Measurements from ENCODE around the gene PABPN1L.
"Not testable (repeated sequence)": the region's sequence is repeated elsewhere in the genome, so short reads cannot be mapped to it uniquely, and the experiment has no call there.

Gene PABPN1L

DNA sequence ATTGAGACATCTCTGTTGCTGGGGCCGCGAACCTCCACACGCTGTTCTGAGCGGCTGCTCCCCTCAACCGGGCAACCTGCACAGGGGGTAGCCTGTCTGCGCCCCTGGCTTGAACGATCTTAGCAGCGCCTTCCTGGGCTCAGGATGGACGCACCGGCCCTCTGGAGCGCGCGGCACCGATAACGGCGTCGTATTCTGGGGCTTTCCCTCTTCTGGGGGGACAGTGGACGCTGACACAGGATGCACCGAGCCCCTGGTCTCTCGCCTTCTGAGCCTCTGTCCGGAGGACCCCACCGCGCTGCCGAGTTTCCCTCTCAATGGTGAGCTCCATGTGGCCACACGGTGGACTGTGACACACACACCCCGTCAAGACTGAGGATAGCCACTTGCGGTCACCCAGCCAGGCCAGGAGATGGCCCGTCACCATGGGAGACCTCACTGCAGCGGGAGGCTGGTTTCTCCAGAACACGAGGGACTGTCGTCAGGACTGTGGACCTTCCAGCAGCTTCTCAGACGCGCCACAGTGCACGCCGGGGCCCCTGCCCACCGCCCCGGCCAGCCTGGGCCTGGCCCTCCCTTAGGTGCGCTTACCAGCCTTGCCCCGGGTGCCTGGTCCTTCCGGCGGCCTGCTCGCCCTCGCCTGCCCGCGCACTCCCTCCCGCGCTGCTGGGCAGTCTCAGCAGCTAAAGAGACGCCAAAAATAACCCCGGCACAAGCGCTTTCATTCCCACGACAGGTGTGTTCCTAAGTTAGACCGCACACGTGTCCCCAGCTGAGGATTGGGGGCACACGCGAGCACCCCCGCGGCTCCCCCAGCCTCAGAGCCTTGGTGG lies 30.0 kb upstream of the PABPN1L start:
- no peaks in the 10 kb centered on the region for H3K27me3 Mint-ChIP-seq
- H3K27ac Mint-ChIP-seq (ENCODE audit: low read depth), result no peak overlapping the region
- no peaks in the 10 kb centered on the region for H3K9me3 Mint-ChIP-seq
- no peaks in the 10 kb centered on the region for H3K4me1 Mint-ChIP-seq
- no peak for ATAC-seq (replicated peaks; ENCODE audit: extremely low read depth, poor library complexity, severe bottlenecking)
- H3K4me3 Mint-ChIP-seq, result no peak overlapping the region
- DNase-seq (ENCODE audit: low spot score in 2 of 2), result no peak
- H3K36me3 Mint-ChIP-seq (ENCODE audit: insufficient read depth), result peaks cover 3% of the 10 kb centered on the region

DNA sequence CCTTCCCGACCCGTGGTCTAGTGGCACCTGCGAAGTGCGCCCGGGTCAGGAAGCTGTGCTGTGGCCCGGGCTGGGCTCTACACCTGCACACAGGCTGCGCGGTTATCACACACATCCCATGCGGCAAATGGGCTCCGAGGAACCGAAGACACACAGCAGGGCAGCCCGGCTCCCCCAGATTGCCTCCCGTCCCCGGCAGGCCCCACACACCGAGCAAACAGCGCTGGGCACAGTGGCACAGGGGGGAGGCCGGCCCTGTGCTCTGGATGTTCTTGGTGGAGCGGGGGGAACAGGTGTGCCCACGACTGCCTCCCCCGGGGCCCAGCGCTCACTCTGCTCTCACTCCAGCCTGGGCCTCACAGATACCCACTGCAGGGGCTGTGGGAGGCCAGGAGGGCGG lies 28.9 kb upstream of the PABPN1L start:
- no peak for ATAC-seq (replicated peaks; ENCODE audit: extremely low read depth, poor library complexity, severe bottlenecking)
- H3K27ac Mint-ChIP-seq (ENCODE audit: low read depth), result no peak overlapping the region
- H3K36me3 Mint-ChIP-seq (ENCODE audit: insufficient read depth), result peaks cover 2% of the 10 kb centered on the region

DNA sequence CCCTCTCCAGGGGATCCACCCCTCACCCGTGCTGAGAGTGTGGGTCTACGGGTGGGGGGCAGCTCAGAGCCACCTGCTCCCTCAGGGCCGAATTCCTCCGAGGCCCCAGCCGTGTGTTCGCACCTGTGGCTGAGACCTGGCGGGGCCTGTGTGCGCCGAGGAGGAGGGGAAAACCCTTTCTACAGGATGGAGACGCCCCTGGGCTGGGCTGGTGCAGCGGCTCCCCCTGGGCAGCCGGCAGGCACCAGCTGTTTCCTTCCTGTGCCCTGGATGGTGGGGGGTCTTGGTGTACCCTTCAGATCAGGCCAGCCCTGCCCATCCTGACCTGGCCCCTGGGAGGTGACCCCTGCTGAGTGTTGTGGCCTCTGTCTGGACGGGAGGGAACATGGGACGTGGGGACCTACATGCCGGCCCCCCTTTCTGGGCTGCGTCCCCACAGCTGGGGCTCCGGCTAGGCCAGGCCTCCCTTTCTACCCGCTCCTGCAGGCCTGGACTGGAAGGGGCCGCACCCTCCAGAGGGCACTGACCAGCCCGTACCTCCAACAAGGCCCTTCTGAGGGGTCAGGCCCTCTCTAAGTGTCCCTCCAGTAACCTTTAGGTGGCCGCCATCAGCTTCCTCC lies 28.3 kb upstream of the PABPN1L start:
- Mint-ChIP-seq H3K4me1 (no peaks in the 10 kb centered on the region), H3K27me3 (no peaks in the 10 kb centered on the region), H3K4me3 (no peak overlapping the region), H3K36me3 (ENCODE audit: insufficient read depth) (peaks cover 2% of the 10 kb centered on the region), H3K9me3 (no peaks in the 10 kb centered on the region), H3K27ac (ENCODE audit: low read depth) (no peak overlapping the region)
- DNase-seq (ENCODE audit: low spot score in 2 of 2) (no peak), ATAC-seq (replicated peaks; ENCODE audit: extremely low read depth, poor library complexity, severe bottlenecking) (no peak)

More for the DNA sequence above, 28.9 kb upstream of the PABPN1L start:
- Mint-ChIP-seq H3K9me3 (no peaks in the 10 kb centered on the region), H3K4me1 (no peaks in the 10 kb centered on the region), H3K4me3 (no peak overlapping the region), H3K27me3 (no peaks in the 10 kb centered on the region)
- DNase-seq (ENCODE audit: low spot score in 2 of 2), result no peak

DNA sequence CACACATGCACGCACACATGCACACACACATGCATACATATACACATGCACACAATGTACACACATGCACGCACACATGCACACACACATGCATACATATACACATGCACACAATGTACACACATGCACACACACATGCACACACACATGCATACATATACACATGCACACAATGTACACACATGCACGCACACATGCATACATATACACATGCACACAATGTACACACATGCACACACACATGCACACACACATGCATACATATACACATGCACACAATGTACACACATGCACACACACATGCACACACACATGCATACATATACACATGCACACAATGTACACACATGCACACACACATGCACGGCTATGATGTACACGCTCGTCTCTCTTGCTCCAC lies 27.8 kb upstream of the PABPN1L start:
- not testable (repeated sequence) for H3K4me3 Mint-ChIP-seq; ATAC-seq (replicated peaks; ENCODE audit: extremely low read depth, poor library complexity, severe bottlenecking); H3K27me3 Mint-ChIP-seq; H3K27ac Mint-ChIP-seq (ENCODE audit: low read depth); DNase-seq (ENCODE audit: low spot score in 2 of 2); H3K36me3 Mint-ChIP-seq (ENCODE audit: insufficient read depth); H3K9me3 Mint-ChIP-seq; H3K4me1 Mint-ChIP-seq

DNA sequence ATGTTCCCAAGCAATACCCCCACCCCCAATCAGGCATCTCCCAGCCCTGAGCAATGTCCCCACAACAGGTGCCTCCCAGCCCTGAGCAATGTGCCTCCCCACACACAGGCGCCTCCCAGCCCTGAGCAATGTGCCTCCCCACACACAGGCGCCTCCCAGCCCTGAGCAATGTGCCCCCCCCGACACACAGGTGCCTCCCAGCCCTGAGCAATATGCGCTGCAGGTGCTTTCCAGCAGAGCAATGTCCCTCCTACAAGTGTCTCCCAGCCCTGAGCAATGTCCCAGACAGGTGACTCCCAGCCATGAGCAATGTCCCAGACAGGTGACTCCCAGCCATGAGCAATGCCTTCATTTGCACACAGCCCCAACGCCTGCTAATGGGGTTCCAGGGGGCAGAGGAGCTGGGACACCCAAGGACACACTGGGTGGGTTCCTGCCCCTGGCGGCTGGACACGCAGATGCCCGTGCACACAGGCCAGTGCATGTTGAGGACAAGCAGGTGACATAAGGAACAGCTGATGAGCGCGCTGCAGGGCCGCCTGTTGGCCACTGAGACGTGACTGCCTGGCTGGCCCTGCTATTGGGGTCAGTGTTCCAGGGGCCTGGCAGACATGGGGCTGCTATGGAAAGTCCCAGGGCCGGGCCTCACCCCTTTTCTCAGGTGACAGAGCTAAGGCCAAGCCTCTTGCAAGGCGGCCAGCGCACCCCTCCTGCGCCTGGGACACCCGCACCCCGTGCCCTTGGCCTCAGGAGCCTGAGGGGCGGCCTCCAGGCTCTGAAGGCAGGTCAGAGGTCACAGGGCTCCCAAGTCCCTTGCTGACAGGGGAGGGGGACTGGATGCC lies 26.9 kb upstream of the PABPN1L start:
- peaks cover 2% of the 10 kb centered on the region for H3K36me3 Mint-ChIP-seq (ENCODE audit: insufficient read depth)

DNA sequence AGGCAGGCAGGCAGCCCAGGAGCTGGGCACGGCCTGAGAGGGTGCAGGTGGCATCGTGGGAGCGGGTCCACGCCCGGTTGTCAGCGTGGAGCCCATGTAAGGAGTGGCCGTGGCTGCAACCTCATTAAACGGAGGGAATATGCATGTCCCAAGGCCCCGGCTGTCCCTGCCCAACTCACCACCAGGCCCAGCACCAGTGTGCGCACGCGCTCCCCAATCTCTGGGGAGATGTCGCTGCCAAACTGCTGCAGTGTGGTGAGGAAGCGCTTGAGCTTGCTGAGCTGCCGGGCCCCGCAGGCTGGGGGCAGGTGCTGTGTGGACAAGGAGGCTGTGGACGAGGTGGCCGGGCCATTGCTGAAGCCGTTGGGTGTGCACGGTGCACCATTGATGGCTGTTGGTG lies 25.6 kb upstream of the PABPN1L start:
- ATAC-seq (replicated peaks; ENCODE audit: extremely low read depth, poor library complexity, severe bottlenecking), result no peak
- H3K9me3 Mint-ChIP-seq, result no peaks in the 10 kb centered on the region
- no peak overlapping the region for H3K27ac Mint-ChIP-seq (ENCODE audit: low read depth)
- H3K27me3 Mint-ChIP-seq, result no peaks in the 10 kb centered on the region
- H3K36me3 Mint-ChIP-seq (ENCODE audit: insufficient read depth), result peaks cover 2% of the 10 kb centered on the region
- no peak for DNase-seq (ENCODE audit: low spot score in 2 of 2)
- no peak overlapping the region for H3K4me3 Mint-ChIP-seq
- no peaks in the 10 kb centered on the region for H3K4me1 Mint-ChIP-seq

More for the DNA sequence above, 26.9 kb upstream of the PABPN1L start:
- Mint-ChIP-seq H3K27ac (ENCODE audit: low read depth) (no peak overlapping the region), H3K4me3 (no peak overlapping the region), H3K27me3 (no peaks in the 10 kb centered on the region), H3K9me3 (no peaks in the 10 kb centered on the region), H3K4me1 (no peaks in the 10 kb centered on the region)
- no peak for ATAC-seq (replicated peaks; ENCODE audit: extremely low read depth, poor library complexity, severe bottlenecking)
- no peak for DNase-seq (ENCODE audit: low spot score in 2 of 2)

DNA sequence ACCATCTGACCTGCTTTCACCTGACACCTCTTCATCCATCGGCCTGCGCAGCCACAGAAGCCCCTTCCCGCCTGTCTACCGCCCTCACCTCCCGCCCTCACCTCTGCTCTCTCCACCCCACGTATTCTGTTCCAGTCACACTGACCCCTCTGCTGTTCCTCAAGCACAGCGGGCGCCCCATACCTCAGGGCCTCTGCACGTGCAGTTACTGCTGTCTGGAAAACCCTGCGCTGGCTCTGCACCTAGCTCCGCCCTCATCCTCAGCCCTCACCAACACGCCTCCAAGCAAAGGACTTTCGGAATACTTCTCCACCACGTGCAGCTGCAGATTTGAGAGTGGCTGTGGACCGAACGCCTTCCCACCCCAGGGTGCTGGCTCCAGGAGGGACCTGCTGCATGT lies 24.6 kb upstream of the PABPN1L start:
- H3K4me1 Mint-ChIP-seq, result no peaks in the 10 kb centered on the region
- no peak overlapping the region for H3K27ac Mint-ChIP-seq (ENCODE audit: low read depth)
- no peak for DNase-seq (ENCODE audit: low spot score in 2 of 2)
- no peaks in the 10 kb centered on the region for H3K27me3 Mint-ChIP-seq
- H3K36me3 Mint-ChIP-seq (ENCODE audit: insufficient read depth), result peaks cover 2% of the 10 kb centered on the region
- ATAC-seq (replicated peaks; ENCODE audit: extremely low read depth, poor library complexity, severe bottlenecking), result no peak
- H3K9me3 Mint-ChIP-seq, result no peaks in the 10 kb centered on the region
- no peak overlapping the region for H3K4me3 Mint-ChIP-seq

DNA sequence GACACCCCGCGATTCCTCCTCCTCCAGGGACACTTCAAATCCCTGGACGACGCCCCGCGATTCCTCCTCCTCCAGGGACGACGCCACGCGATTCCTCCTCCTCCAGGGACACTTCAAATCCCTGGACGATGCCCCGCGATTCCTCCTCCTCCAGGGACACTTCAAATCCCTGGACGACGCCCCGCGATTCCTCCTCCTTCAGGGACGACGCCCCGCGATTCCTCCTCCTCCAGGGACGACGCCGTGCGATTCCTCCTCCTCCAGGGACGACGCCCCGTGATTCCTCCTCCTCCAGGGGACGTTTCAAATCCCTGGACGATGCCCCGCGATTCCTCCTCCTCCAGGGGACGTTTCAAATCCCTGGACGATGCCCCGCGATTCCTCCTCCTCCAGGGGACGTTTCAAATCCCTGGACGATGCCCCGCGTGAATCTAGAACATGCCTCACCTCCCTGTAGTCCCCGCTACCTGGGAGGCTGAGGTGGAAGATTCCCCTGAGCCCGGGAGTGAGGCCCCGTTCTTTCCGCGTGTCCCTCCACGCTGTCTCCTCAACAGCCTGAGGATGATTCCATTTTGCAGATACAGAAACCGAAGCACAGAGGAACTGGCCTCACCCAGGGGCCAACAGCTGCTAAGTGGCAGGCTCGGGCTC lies 23.4 kb upstream of the PABPN1L start:
- not testable (repeated sequence) for H3K27ac Mint-ChIP-seq (ENCODE audit: low read depth); H3K9me3 Mint-ChIP-seq; H3K4me3 Mint-ChIP-seq; DNase-seq (ENCODE audit: low spot score in 2 of 2); ATAC-seq (replicated peaks; ENCODE audit: extremely low read depth, poor library complexity, severe bottlenecking); H3K27me3 Mint-ChIP-seq; H3K4me1 Mint-ChIP-seq; H3K36me3 Mint-ChIP-seq (ENCODE audit: insufficient read depth)

DNA sequence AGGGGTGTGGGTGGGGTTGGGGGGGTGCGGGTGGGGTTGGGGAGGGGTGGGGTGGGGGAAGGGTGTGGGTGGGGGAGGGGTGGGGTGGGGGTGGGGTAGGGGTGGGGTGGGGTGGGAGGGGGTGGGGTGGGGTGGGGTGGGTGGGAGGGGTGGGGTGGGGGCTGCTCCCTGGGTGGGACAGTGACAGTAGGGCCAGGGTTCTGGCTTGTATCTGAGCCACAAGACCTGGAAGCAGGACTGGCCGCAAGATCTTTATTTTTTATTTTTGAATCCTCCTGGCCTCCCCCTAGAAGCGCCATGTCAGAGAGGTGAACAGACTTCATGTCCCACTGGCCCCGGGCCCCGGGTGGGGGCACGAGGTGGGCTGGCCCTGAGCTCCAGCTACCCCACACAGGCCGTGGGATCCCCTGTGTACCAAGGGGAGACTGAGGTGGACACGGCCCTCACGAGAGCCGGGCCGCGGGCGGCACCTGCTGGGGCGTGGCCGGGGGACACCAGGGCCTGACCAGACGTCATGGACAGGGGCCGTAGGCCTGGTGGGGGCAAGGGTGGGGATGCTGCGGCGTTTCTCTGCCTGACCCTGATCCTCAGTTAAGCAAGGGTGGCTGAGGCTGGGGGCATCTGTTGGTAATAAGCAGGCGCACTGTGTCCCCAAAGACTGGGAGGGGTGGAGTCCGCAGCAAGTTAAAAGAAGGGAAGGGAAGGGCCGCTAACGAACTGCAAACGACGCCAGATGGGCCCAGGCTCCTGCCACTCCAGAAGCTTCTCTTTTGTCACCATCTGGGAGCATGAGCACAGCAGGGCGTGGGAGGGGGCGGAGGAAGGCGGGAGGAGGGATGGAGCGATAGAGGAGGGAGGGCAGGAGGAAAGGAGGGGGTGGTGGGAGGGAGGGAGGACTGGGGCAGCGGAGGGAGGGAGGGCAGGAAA lies 22.3 kb upstream of the PABPN1L start:
- no peaks in the 10 kb centered on the region for H3K36me3 Mint-ChIP-seq (ENCODE audit: insufficient read depth)
- no peaks in the 10 kb centered on the region for H3K9me3 Mint-ChIP-seq
- no peak overlapping the region for H3K4me3 Mint-ChIP-seq
- no peak for DNase-seq (ENCODE audit: low spot score in 2 of 2)
- no peak for ATAC-seq (replicated peaks; ENCODE audit: extremely low read depth, poor library complexity, severe bottlenecking)
- H3K4me1 Mint-ChIP-seq, result no peaks in the 10 kb centered on the region
- no peaks in the 10 kb centered on the region for H3K27me3 Mint-ChIP-seq
- H3K27ac Mint-ChIP-seq (ENCODE audit: low read depth), result no peak overlapping the region

DNA sequence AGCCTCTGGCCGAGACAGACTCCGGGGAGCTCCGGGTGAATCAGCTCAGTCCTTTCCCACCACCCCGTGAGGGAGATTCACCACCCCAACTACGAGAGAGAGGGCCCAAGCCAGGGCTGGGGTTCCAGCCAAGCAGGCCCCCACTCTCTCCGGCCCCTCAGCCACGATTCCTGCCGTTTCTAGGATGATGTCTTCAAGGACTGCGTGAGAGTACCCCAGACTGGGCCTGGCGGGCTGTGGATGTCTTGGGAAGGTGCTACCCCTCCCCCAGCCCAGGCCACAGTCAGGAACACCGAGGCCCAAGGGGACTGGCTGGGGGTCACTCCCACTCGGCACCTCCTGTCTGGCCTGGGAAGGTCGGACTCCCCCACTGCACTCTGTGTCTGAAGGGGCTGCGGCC lies 21.6 kb upstream of the PABPN1L start:
- ATAC-seq (replicated peaks; ENCODE audit: extremely low read depth, poor library complexity, severe bottlenecking), result no peak
- no peaks in the 10 kb centered on the region for H3K4me1 Mint-ChIP-seq
- H3K27me3 Mint-ChIP-seq, result no peaks in the 10 kb centered on the region
- H3K9me3 Mint-ChIP-seq, result no peaks in the 10 kb centered on the region
- DNase-seq (ENCODE audit: low spot score in 2 of 2), result no peak
- H3K36me3 Mint-ChIP-seq (ENCODE audit: insufficient read depth), result no peaks in the 10 kb centered on the region
- no peak overlapping the region for H3K27ac Mint-ChIP-seq (ENCODE audit: low read depth)
- H3K4me3 Mint-ChIP-seq, result no peak overlapping the region

DNA sequence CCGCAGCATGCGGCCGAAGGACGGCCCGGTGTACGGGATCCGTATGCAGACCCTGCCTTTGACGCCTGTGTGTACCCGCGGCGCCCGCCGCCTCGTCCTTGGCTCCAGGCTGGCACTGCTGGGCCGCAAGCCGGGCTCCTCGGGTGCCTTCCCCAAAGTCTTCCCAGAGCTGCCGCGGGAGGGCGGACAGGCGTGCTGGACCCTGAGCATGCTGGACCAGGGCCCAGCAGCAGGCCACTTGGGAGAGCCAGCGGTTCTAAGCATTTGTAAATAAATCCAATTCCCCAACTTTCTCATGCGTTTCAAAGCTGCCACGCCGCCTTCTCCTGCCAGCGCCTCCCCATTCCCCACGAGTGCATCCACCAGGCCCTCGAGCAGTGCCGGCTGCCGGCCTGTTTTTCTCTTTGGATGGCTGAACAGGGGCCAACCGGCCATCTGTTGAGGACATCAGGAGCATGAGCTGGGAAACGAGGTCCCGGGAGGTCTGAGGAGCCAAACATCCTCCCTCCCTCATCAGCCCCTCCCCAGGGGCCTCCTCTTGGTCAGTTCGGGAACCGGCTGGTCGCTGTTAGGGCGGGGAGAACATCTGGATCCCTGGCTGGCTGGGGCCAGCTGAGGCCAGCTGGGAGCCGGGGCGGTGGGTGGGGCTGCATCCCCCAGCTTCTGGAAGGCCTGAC lies 20.5 kb upstream of the PABPN1L start:
- Mint-ChIP-seq H3K27me3 (no peaks in the 10 kb centered on the region), H3K4me1 (peaks cover 4% of the 10 kb centered on the region), H3K9me3 (no peaks in the 10 kb centered on the region), H3K4me3 (no peak overlapping the region), H3K27ac (ENCODE audit: low read depth) (no peak overlapping the region), H3K36me3 (ENCODE audit: insufficient read depth) (no peaks in the 10 kb centered on the region)
- DNase-seq (ENCODE audit: low spot score in 2 of 2) (no peak), ATAC-seq (replicated peaks; ENCODE audit: extremely low read depth, poor library complexity, severe bottlenecking) (no peak)

Measured in central memory CD8-positive, alpha-beta T cell (primary cell).